Breast epithelium (tissue), 4 donors: ENCODE data around the gene TSPAN8. TPM values are rescaled to one million over a fixed set of nuclear protein-coding genes. Genes with fewer than 3 reads are reported as not detected.

Source experiments
- DNase-seq, 2 donors: peaks; one replicate each; pipeline ENCODE4 v3.0.0-alpha.2; 2019; ENCODE audit warnings: low spot score in 2 of 2
- H3K27ac ChIP-seq, 2 donors: fragments of 200-600 bp; sonication (generic) in 1 of 2; one replicate each; pipeline ENCODE4 v1.5.1; 2016 to 2019; ENCODE audit warnings: mild to moderate bottlenecking in 1 of 2
- H3K27me3 ChIP-seq, 2 donors: fragments of 200-600 bp; sonication (generic) in 1 of 2; one replicate each; pipeline versions ENCODE4 v1.5.1 to v1.6.0; 2017 to 2019; ENCODE audit warnings: control low read depth in 1 of 2, mild to moderate bottlenecking in 1 of 2
- H3K36me3 ChIP-seq: fragments of 200-600 bp; one replicate; pipeline ENCODE4 v1.5.1; 2019
- H3K4me1 ChIP-seq, 2 donors: fragments of 200-600 bp; sonication (generic); one replicate each; pipeline ENCODE4 v1.5.1; 2016 to 2019; ENCODE audit warnings: control low read depth in 1 of 2
- H3K4me3 ChIP-seq, 3 donors: fragments of 200-600 bp; sonication (generic); 1 replicate in 2 of 3; 2 replicates in 1 of 3; pipeline ENCODE4 v1.5.1; 2016 to 2019; ENCODE audit warnings: mild to moderate bottlenecking in 3 of 3, moderate library complexity in 2 of 3
- H3K9me3 ChIP-seq, 2 donors: fragments of 200-600 bp; sonication (generic) in 1 of 2; one replicate each; pipeline ENCODE4 v1.5.1; 2016 to 2019; ENCODE audit warnings: control low read depth in 1 of 2
- CTCF ChIP-seq, 3 donors: fragments of 450-650 bp; IDR thresholded peaks; one replicate each; pipeline ENCODE4 v1.5.1; 2016 to 2017; ENCODE audit warnings: antibody characterized with exemption in 3 of 3, mild to moderate bottlenecking in 3 of 3, moderate library complexity in 3 of 3
- POLR2A ChIP-seq: fragments of 450-650 bp; IDR thresholded peaks from one replicate; pipeline ENCODE4 v1.6.1; 2016; ENCODE audit warnings: antibody characterized with exemption, mild to moderate bottlenecking, moderate library complexity
- POLR2AphosphoS5 ChIP-seq, 3 donors: sonication (generic); formaldehyde crosslinking; IDR thresholded peaks; one replicate each; pipeline ENCODE4 v1.6.1; 2017; ENCODE audit warnings: antibody characterized with exemption in 3 of 3
- intact Hi-C: fragments of 100-400 bp; cut with DNase I; formaldehyde crosslinking; loops from one replicate; pipeline ENCODE4 v1.15.1; 2023; ENCODE audit warnings: low total_unique reads
- total RNA-seq, 3 donors: library from RNA; depleted of rRNA; stranded (reverse); fragments of >200 nt; gene quantifications; one replicate each; pipeline ENCODE4 v1.1.0, GENCODE V29; 2016

Gene TSPAN8
- total RNA-seq = 10 to 100 TPM in 2 of 3 donors, 1 to 10 TPM in 1; 3.1 to 28.3 (median 18.4) TPM

GRCh38 chr12:71157601-71158233, at the start of gene TSPAN8:
TSPAN8 (minus strand) TSS chr12:71157999; CDS start chr12:71157678, 321 bp downstream.
- intact Hi-C loops = no loop called here
- no peaks in the 10 kb centered on the region for H3K4me1 ChIP-seq
- no peaks in the 10 kb centered on the region for H3K27me3 ChIP-seq
- no peak for DNase-seq
- no peak for TF ChIP-seq CTCF (IDR thresholded peaks at IDR 0.05)
- TF ChIP-seq POLR2AphosphoS5 (IDR thresholded peaks at IDR 0.05) = no peak
- no peak for TF ChIP-seq POLR2A
- no peaks in the 10 kb centered on the region for H3K9me3 ChIP-seq
- peak within 1 kb of the TSS; percentile 7 to 23 (median 20) for H3K4me3 ChIP-seq
- H3K36me3 ChIP-seq = no peaks in the 10 kb centered on the region
- H3K27ac ChIP-seq = no peak within 1 kb of the TSS

GRCh38 chr12:71201136-71201679, 43.4 kb upstream of the TSPAN8 start:
- Histone ChIP-seq H3K27me3 (no peaks in the 10 kb centered on the region), H3K27ac (no peak overlapping the region), H3K36me3 (no peaks in the 10 kb centered on the region), H3K4me1 (no peaks in the 10 kb centered on the region), H3K4me3 (no peak overlapping the region), H3K9me3 (peaks cover 6 to 7% of the 10 kb centered on the region in 2 donors)
- intact Hi-C loops = no loop called here
- TF ChIP-seq CTCF (IDR thresholded peaks at IDR 0.05) (no peak), POLR2AphosphoS5 (IDR thresholded peaks at IDR 0.05) (no peak), POLR2A (no peak)
- no peak for DNase-seq

GRCh38 chr12:71200706-71201105, 42.9 kb upstream of the TSPAN8 start:
- intact Hi-C loops = no loop called here

GRCh38 chr12:71197460-71197859, 39.7 kb upstream of the TSPAN8 start:
- no peaks in the 10 kb centered on the region for H3K36me3 ChIP-seq
- no peaks in the 10 kb centered on the region for H3K27me3 ChIP-seq
- no peak for TF ChIP-seq CTCF (IDR thresholded peaks at IDR 0.05)
- TF ChIP-seq POLR2A = no peak
- no peak for TF ChIP-seq POLR2AphosphoS5 (IDR thresholded peaks at IDR 0.05)
- DNase-seq = no peak
- H3K4me3 ChIP-seq = no peak overlapping the region
- H3K4me1 ChIP-seq = no peaks in the 10 kb centered on the region
- intact Hi-C loops = no loop called here
- no peak overlapping the region for H3K27ac ChIP-seq
- H3K9me3 ChIP-seq = no peaks in the 10 kb centered on the region

More at GRCh38 chr12:71200706-71201105, 42.9 kb upstream of the TSPAN8 start:
- peaks cover 6 to 7% of the 10 kb centered on the region in 2 donors for H3K9me3 ChIP-seq
- H3K27me3 ChIP-seq = no peaks in the 10 kb centered on the region
- H3K4me1 ChIP-seq = no peaks in the 10 kb centered on the region
- H3K36me3 ChIP-seq = no peaks in the 10 kb centered on the region
- DNase-seq = no peak
- H3K27ac ChIP-seq = no peak overlapping the region
- TF ChIP-seq CTCF (IDR thresholded peaks at IDR 0.05) (no peak), POLR2A (no peak), POLR2AphosphoS5 (IDR thresholded peaks at IDR 0.05) (no peak)
- H3K4me3 ChIP-seq = no peak overlapping the region

GRCh38 chr12:71195338-71195896, 37.6 kb upstream of the TSPAN8 start:
- Histone ChIP-seq H3K27ac (no peak overlapping the region), H3K9me3 (no peaks in the 10 kb centered on the region), H3K4me1 (no peaks in the 10 kb centered on the region), H3K4me3 (no peak overlapping the region), H3K27me3 (no peaks in the 10 kb centered on the region), H3K36me3 (no peaks in the 10 kb centered on the region)
- intact Hi-C loops = no loop called here
- DNase-seq = no peak
- TF ChIP-seq POLR2A = no peak
- no peak for TF ChIP-seq CTCF (IDR thresholded peaks at IDR 0.05)
- no peak for TF ChIP-seq POLR2AphosphoS5 (IDR thresholded peaks at IDR 0.05)
